ENCODE measurements around the gene CDR2. TPM values are rescaled to one million over a fixed set of nuclear protein-coding genes. Genes with fewer than 3 reads are reported as not detected.

Gene CDR2
- total and polyA plus RNA-seq, 2 donors (not counting 1 experiment from before 2014, with no cell fraction given): 8.0 to 11.3 TPM

DNA sequence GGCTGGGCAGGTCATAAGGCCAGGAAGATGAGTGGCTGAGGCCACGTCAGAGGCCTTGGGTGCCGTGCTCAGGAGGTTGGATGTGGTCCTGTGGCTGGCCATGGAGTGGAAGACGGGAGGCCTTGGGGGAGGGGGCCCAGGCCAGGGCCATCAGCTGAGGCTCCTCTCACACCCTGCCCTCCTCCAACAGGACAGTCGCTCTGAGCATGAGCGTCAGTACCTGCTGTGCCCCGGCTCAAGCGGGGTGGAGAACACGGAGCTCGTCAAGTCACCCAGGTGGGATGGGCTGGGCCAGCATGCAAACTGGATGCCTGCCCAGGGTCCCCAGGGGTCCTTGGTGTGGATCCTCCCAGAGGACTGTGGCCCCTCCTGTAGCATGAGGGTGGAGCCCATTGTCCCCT is 58.0 kb downstream of the CDR2 start:
- Histone ChIP-seq H3K27me3 (replicated peaks in 1 of 4; ENCODE audit: control extremely low read depth in 1 of 4, control insufficient read depth in 3 of 4, insufficient read depth in 4 of 4, low read length in 3 of 4) (no peaks in the 10 kb centered on the region), H2AFZ (ENCODE audit: insufficient read depth, low read depth, low read length, poor library complexity, severe bottlenecking) (no peak overlapping the region), H3K36me3 (replicated peaks in 1 of 2; ENCODE audit: control extremely low read depth in 1 of 2, control insufficient read depth in 1 of 2, extremely low read depth in 1 of 2, insufficient read depth in 2 of 2, low read length in 1 of 2) (peaks cover 2 to 78% of the 10 kb centered on the region in 2 experiments), H3K79me2 (ENCODE audit: control insufficient read depth, insufficient read depth, low read length) (peaks cover 3% of the 10 kb centered on the region), H3K4me2 (replicated peaks; ENCODE audit: low read depth, low read length, poor library complexity, severe bottlenecking) (no peak overlapping the region), H4K20me1 (ENCODE audit: control insufficient read depth, insufficient read depth, low read length, poor library complexity, severe bottlenecking) (peaks cover 11% of the 10 kb centered on the region), H3K9me3 (ENCODE audit: control extremely low read depth in 1 of 3, control insufficient read depth in 2 of 3, insufficient read depth in 1 of 3, low read length in 2 of 3) (no peaks in the 10 kb centered on the region), H3K9ac (ENCODE audit: low read length) (no peak overlapping the region), H3K4me3 (ENCODE audit: control extremely low read depth in 1 of 5, extremely low read depth in 1 of 5, insufficient read depth in 1 of 5, low read depth in 2 of 5, low read length in 4 of 5) (no peak overlapping the region), H3K27ac (ENCODE audit: low read length in 2 of 2) (no peak overlapping the region), H3K4me1 (ENCODE audit: control insufficient read depth in 2 of 2, insufficient read depth in 2 of 2, low read length in 2 of 2) (no peaks in the 10 kb centered on the region)
- H3K4me1 Mint-ChIP-seq: no peaks in the 10 kb centered on the region
- CTCF ChIA-PET: no interaction called here
- 95% methylated on average over 9 of the region's 9 CpGs for WGBS (ENCODE audit: insufficient coverage)
- DNase-seq (no peak), ATAC-seq (ENCODE audit: low read depth) (no peak)
- TF ChIP-seq, protein P1, sequence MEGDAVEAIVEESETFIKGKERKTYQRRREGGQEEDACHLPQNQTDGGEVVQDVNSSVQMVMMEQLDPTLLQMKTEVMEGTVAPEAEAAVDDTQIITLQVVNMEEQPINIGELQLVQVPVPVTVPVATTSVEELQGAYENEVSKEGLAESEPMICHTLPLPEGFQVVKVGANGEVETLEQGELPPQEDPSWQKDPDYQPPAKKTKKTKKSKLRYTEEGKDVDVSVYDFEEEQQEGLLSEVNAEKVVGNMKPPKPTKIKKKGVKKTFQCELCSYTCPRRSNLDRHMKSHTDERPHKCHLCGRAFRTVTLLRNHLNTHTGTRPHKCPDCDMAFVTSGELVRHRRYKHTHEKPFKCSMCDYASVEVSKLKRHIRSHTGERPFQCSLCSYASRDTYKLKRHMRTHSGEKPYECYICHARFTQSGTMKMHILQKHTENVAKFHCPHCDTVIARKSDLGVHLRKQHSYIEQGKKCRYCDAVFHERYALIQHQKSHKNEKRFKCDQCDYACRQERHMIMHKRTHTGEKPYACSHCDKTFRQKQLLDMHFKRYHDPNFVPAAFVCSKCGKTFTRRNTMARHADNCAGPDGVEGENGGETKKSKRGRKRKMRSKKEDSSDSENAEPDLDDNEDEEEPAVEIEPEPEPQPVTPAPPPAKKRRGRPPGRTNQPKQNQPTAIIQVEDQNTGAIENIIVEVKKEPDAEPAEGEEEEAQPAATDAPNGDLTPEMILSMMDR (IDR thresholded peaks at IDR 0.05): no peak
- TF ChIP-seq EZH2 (IDR thresholded peaks at IDR 0.05; ENCODE audit: borderline replicate concordance, insufficient read depth, low read depth, low read length, poor library complexity, severe bottlenecking): no peak
- H3K4me3 Mint-ChIP-seq: no peak overlapping the region
- no peaks in the 10 kb centered on the region for H3K9me3 Mint-ChIP-seq (ENCODE audit: insufficient read depth)
- no peak overlapping the region for H3K27ac Mint-ChIP-seq
- POLR2A ChIA-PET: no interaction called here
- intact Hi-C loops (cut with micrococcal nuclease): no loop called here
- no peaks in the 10 kb centered on the region for H3K27me3 Mint-ChIP-seq

DNA sequence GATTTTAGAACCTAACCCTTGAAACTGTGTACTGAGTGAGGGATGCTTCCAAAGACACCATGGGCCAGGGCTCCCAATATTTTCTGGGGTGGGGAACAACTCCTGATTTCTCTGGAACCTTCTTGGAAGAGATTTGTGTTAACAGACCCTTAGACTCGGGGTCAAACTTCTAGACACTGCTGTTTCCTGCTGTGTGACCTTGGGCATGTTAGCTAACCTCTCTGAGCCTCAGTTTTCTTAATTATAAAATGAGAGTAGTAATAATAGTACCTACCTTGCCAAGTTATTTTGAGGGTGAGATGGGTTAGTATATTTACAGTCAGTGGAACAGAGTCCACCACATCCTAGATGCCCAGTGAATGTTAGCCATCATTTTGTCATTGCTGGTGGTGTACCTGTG is 58.4 kb downstream of the CDR2 start:
- no peak for TF ChIP-seq EZH2 (IDR thresholded peaks at IDR 0.05; ENCODE audit: borderline replicate concordance, insufficient read depth, low read depth, low read length, poor library complexity, severe bottlenecking)
- TF ChIP-seq, protein P1 (IDR thresholded peaks at IDR 0.05): no peak
- Mint-ChIP-seq H3K27ac (no peak overlapping the region), H3K9me3 (ENCODE audit: insufficient read depth) (no peaks in the 10 kb centered on the region), H3K4me3 (no peak overlapping the region), H3K27me3 (no peaks in the 10 kb centered on the region), H3K4me1 (no peaks in the 10 kb centered on the region)
- peaks cover 3 to 76% of the 10 kb centered on the region in 2 experiments for H3K36me3 ChIP-seq (replicated peaks in 1 of 2; ENCODE audit: control extremely low read depth in 1 of 2, control insufficient read depth in 1 of 2, extremely low read depth in 1 of 2, insufficient read depth in 2 of 2, low read length in 1 of 2)
- 100% methylated on average over 1 of the region's 1 CpG for WGBS (ENCODE audit: insufficient coverage)
- H3K9me3 ChIP-seq (ENCODE audit: control extremely low read depth in 1 of 3, control insufficient read depth in 2 of 3, insufficient read depth in 1 of 3, low read length in 2 of 3): no peaks in the 10 kb centered on the region
- no peak overlapping the region for H3K9ac ChIP-seq (ENCODE audit: low read length)
- H3K27me3 ChIP-seq (replicated peaks in 1 of 4; ENCODE audit: control extremely low read depth in 1 of 4, control insufficient read depth in 3 of 4, insufficient read depth in 4 of 4, low read length in 3 of 4): no peaks in the 10 kb centered on the region
- CTCF ChIA-PET: no interaction called here
- H3K27ac ChIP-seq (ENCODE audit: low read length in 2 of 2): no peak overlapping the region
- ATAC-seq (ENCODE audit: low read depth) (no peak), DNase-seq (no peak)
- H3K79me2 ChIP-seq (ENCODE audit: control insufficient read depth, insufficient read depth, low read length): peaks cover 3% of the 10 kb centered on the region
- H3K4me1 ChIP-seq (ENCODE audit: control insufficient read depth in 2 of 2, insufficient read depth in 2 of 2, low read length in 2 of 2): no peaks in the 10 kb centered on the region
- H2AFZ ChIP-seq (ENCODE audit: insufficient read depth, low read depth, low read length, poor library complexity, severe bottlenecking): no peak overlapping the region
- no peak overlapping the region for H3K4me2 ChIP-seq (replicated peaks; ENCODE audit: low read depth, low read length, poor library complexity, severe bottlenecking)
- no peak overlapping the region for H3K4me3 ChIP-seq (ENCODE audit: control extremely low read depth in 1 of 5, extremely low read depth in 1 of 5, insufficient read depth in 1 of 5, low read depth in 2 of 5, low read length in 4 of 5)
- peaks cover 7% of the 10 kb centered on the region for H4K20me1 ChIP-seq (ENCODE audit: control insufficient read depth, insufficient read depth, low read length, poor library complexity, severe bottlenecking)
- intact Hi-C loops (cut with micrococcal nuclease): no loop called here
- POLR2A ChIA-PET: no interaction called here
